Activated naive CD4-positive, alpha-beta T cell treated with anti-CD3 and anti-CD28 coated beads for 36 hours (primary cell): ENCODE measurements around the gene MALSU1. TPM values are rescaled to one million over a fixed set of nuclear protein-coding genes. Genes with fewer than 3 reads are reported as not detected.
A peak's percentile ranks its signal among the peaks of the same experiment; 100 is the strongest.

Source experiments
- CTCF ChIA-PET: fragments of 350-600 bp; sonication (Branson Sonifier 250); formaldehyde crosslinking; loops from one replicate; lab custom pipeline; 2021; ENCODE audit warnings: antibody characterized with exemption; lab: Charles Lee
- DNase-seq: peaks from one replicate; pipeline ENCODE4 v3.0.0-alpha.2; 2020
- H3K27ac Mint-ChIP-seq: one replicate; pipeline ENCODE4 v1.8.0; 2021; ENCODE audit warnings: mild to moderate bottlenecking, mixed read lengths
- H3K27me3 Mint-ChIP-seq: one replicate; pipeline ENCODE4 v1.8.0; 2021; ENCODE audit warnings: low read depth, mixed read lengths
- H3K36me3 Mint-ChIP-seq: one replicate; pipeline ENCODE4 v1.8.0; 2021; ENCODE audit warnings: low read depth, mixed read lengths
- H3K4me1 Mint-ChIP-seq: one replicate; pipeline ENCODE4 v1.8.0; 2021; ENCODE audit warnings: low read depth, mixed read lengths
- H3K4me3 Mint-ChIP-seq: one replicate; pipeline ENCODE4 v1.8.0; 2021; ENCODE audit warnings: mild to moderate bottlenecking, moderate library complexity, mixed read lengths
- H3K9me3 Mint-ChIP-seq: one replicate; pipeline ENCODE4 v1.8.0; 2021; ENCODE audit warnings: mixed read lengths
- intact Hi-C: fragments of 100-400 bp; cut with micrococcal nuclease; formaldehyde crosslinking; loops from one replicate; pipeline ENCODE4 v1.15.1; 2023
- total RNA-seq, 2 experiments: library from RNA; stranded (reverse); gene quantifications; one replicate each; pipeline ENCODE4 v1.2.3, GENCODE V29; 2021

The MALSU1 gene
- total RNA-seq, 2 experiments from 2014 or later, result 98.4 to 101 TPM

- H3K9me3 Mint-ChIP-seq, result no peaks in the 10 kb centered on the region
- no peak overlapping the region for H3K27ac Mint-ChIP-seq
- H3K36me3 Mint-ChIP-seq, result no peaks in the 10 kb centered on the region
- peaks cover 2% of the 10 kb centered on the region for H3K27me3 Mint-ChIP-seq
- H3K4me3 Mint-ChIP-seq, result no peak overlapping the region
- DNase-seq, result no peak
- H3K4me1 Mint-ChIP-seq, result peaks cover 7% of the 10 kb centered on the region
- CTCF ChIA-PET, result interaction anchor here (0.8 to 6.0 kb wide), 40 partner anchors 11 to 440 kb away, joined by 3 to 102 read pairs (median 6); partner anchors contain the start of gene GPNMB
- intact Hi-C loops, result loop anchor here (2.0 kb wide), 1 partner anchor 323 kb away; no protein-coding TSS in a partner anchor
These were observed 26.9 kb upstream of the MALSU1 start for GRCh38 chr7:23272275-23272674.

- CTCF ChIA-PET, result interaction anchor here (0.5 to 6.0 kb wide), 58 partner anchors 10 to 439 kb away, joined by 3 to 102 read pairs (median 5); partner anchors contain the start of gene GPNMB
- Mint-ChIP-seq H3K4me3 (peak overlapping the region; percentile 67), H3K4me1 (peaks cover 7% of the 10 kb centered on the region), H3K36me3 (no peaks in the 10 kb centered on the region), H3K27ac (no peak overlapping the region), H3K9me3 (no peaks in the 10 kb centered on the region), H3K27me3 (peaks cover 2% of the 10 kb centered on the region)
- intact Hi-C loops, result loop anchor here (1.0 to 2.0 kb wide), 11 partner anchors 26 to 439 kb away; partner anchors contain the start of gene MALSU1
- peak; percentile 97 for DNase-seq
These were observed 26.0 kb upstream of the MALSU1 start for GRCh38 chr7:23273141-23273599.

DNA sequence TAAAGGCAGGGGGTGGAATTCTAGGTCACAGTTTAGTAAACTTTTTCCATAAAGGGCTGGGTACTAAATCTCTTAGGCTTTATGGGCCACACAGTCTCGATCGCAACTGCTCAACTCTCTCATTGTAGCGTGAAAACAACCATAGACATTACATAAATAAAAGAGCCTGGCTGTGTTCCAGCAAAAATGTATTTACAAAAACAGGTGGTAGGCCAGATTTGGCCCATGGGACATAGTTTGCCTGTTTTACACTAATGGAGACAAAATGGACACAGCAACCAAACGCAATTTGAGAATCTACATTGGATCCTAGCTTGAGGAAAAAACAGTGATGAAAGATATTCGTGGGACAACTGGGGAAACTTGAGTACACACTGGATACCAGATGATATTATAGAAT is 23.2 kb upstream of the MALSU1 start:
- Mint-ChIP-seq H3K4me1 (peaks cover 7% of the 10 kb centered on the region), H3K9me3 (no peaks in the 10 kb centered on the region), H3K27me3 (peaks cover 2% of the 10 kb centered on the region), H3K36me3 (no peaks in the 10 kb centered on the region), H3K27ac (no peak overlapping the region), H3K4me3 (no peak overlapping the region)
- intact Hi-C loops, result loop anchor here (5.0 kb wide), 1 partner anchor 256 kb away; the partner anchor contains the start of gene TRA2A
- DNase-seq, result no peak
- CTCF ChIA-PET, result interaction anchor here (1.0 to 2.5 kb wide), 14 partner anchors 11 to 266 kb away, joined by 3 to 17 read pairs (median 5); no protein-coding TSS in a partner anchor

- H3K27me3 Mint-ChIP-seq, result peaks cover 2% of the 10 kb centered on the region
- no peak for DNase-seq
- peaks cover 7% of the 10 kb centered on the region for H3K4me1 Mint-ChIP-seq
- H3K9me3 Mint-ChIP-seq, result no peaks in the 10 kb centered on the region
- intact Hi-C loops, result loop anchor here (5.0 kb wide), 1 partner anchor 256 kb away; the partner anchor contains the start of gene TRA2A
- H3K27ac Mint-ChIP-seq, result no peak overlapping the region
- H3K36me3 Mint-ChIP-seq, result no peaks in the 10 kb centered on the region
- CTCF ChIA-PET, result interaction anchor here (0.7 to 2.5 kb wide), 22 partner anchors 7 to 434 kb away, joined by 3 to 17 read pairs (median 4); no protein-coding TSS in a partner anchor
- no peak overlapping the region for H3K4me3 Mint-ChIP-seq
These were observed 22.8 kb upstream of the MALSU1 start for GRCh38 chr7:23276376-23276775.

- Mint-ChIP-seq H3K9me3 (no peaks in the 10 kb centered on the region), H3K4me3 (no peak overlapping the region), H3K27me3 (peaks cover 2% of the 10 kb centered on the region), H3K4me1 (peaks cover 7% of the 10 kb centered on the region), H3K36me3 (no peaks in the 10 kb centered on the region), H3K27ac (no peak overlapping the region)
- DNase-seq, result no peak
- intact Hi-C loops, result loop anchor here (1.0 to 5.0 kb wide), 7 partner anchors 22 to 270 kb away; partner anchors contain the start of genes MALSU1 and TRA2A
- CTCF ChIA-PET, result interaction anchor here (0.7 to 2.5 kb wide), 24 partner anchors 8 to 434 kb away, joined by 3 to 17 read pairs (median 4); no protein-coding TSS in a partner anchor
These were observed 22.2 kb upstream of the MALSU1 start for GRCh38 chr7:23276947-23277346.

- no peaks in the 10 kb centered on the region for H3K36me3 Mint-ChIP-seq
- peaks cover 7% of the 10 kb centered on the region for H3K4me1 Mint-ChIP-seq
- intact Hi-C loops, result loop anchor here (1.0 to 5.0 kb wide), 7 partner anchors 22 to 270 kb away; partner anchors contain the start of genes MALSU1 and TRA2A
- no peaks in the 10 kb centered on the region for H3K9me3 Mint-ChIP-seq
- no peak overlapping the region for H3K4me3 Mint-ChIP-seq
- peak; percentile 41 for DNase-seq
- no peaks in the 10 kb centered on the region for H3K27me3 Mint-ChIP-seq
- H3K27ac Mint-ChIP-seq, result no peak overlapping the region
- CTCF ChIA-PET, result interaction anchor here (0.7 to 2.5 kb wide), 28 partner anchors 9 to 440 kb away, joined by 3 to 17 read pairs (median 5); no protein-coding TSS in a partner anchor
These were observed 21.7 kb upstream of the MALSU1 start for GRCh38 chr7:23277359-23277989.

DNA sequence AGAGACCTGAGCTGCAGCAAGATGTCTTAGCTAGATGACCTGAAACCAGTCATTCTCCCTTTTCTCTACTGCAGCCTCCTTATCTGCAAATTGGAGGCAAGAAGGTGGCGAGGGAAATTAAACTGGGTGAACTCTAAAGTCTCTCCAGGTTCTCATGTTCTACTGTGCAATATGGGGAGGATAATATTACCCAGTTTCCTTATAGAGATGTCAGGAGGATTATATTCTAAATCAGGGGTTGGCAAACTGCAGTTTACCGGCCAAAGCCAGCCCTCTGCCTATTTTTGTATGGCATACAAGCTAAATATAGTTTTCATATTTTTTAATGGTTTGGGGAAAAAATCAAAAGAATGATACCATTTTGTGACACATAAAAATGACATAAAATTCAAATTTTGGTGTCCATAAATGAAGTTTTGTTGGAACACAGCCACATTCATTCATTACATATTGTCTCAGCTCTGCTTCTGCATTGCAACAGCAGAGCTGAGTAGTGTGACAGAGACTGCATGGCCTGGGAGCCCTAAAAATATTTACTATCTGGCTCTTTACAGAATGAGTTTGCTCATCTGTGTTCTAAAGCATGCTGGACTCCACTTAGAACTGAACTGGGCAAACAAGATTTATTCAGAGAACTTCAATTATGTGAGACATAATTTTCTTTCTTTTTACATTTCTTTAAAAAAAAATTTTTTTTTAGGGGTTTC is 19.2 kb upstream of the MALSU1 start:
- intact Hi-C loops, result loop anchor here (5.0 kb wide), 1 partner anchor 252 kb away; the partner anchor contains the start of gene TRA2A
- no peak overlapping the region for H3K4me3 Mint-ChIP-seq
- peaks cover 2% of the 10 kb centered on the region for H3K4me1 Mint-ChIP-seq
- no peak for DNase-seq
- CTCF ChIA-PET, result interaction anchor here (0.8 to 1.4 kb wide), 6 partner anchors 15 to 268 kb away, joined by 3 to 7 read pairs (median 4); no protein-coding TSS in a partner anchor
- H3K27ac Mint-ChIP-seq, result no peak overlapping the region
- no peaks in the 10 kb centered on the region for H3K36me3 Mint-ChIP-seq
- no peaks in the 10 kb centered on the region for H3K9me3 Mint-ChIP-seq
- no peaks in the 10 kb centered on the region for H3K27me3 Mint-ChIP-seq

DNA sequence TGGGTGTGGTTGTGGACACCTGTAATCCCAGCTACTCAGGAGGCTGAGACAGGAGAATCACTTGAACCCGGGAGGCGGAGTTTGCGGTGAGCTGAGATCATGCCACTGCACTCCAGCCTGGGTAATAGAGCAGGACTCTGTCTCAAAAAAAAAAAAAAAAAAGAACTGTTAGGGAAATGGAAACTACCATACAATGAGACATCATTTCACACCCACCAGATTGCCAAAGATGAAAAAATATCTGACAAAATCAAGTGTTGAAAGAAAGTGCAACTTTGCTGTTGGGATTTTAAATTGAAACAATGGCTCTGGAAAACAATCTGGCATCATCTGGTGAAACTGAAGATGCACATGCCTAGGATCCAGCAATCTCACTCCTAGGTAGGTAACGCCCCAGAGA is 16.1 kb upstream of the MALSU1 start:
- Mint-ChIP-seq H3K27ac (no peak overlapping the region), H3K4me1 (peaks cover 8% of the 10 kb centered on the region), H3K4me3 (no peak overlapping the region), H3K27me3 (no peaks in the 10 kb centered on the region), H3K9me3 (no peaks in the 10 kb centered on the region), H3K36me3 (no peaks in the 10 kb centered on the region)
- CTCF ChIA-PET, result interaction anchor here (5.3 kb wide), 1 partner anchor 11 kb away, joined by 42 read pairs; no protein-coding TSS in a partner anchor
- intact Hi-C loops, result no loop called here
- no peak for DNase-seq

DNA sequence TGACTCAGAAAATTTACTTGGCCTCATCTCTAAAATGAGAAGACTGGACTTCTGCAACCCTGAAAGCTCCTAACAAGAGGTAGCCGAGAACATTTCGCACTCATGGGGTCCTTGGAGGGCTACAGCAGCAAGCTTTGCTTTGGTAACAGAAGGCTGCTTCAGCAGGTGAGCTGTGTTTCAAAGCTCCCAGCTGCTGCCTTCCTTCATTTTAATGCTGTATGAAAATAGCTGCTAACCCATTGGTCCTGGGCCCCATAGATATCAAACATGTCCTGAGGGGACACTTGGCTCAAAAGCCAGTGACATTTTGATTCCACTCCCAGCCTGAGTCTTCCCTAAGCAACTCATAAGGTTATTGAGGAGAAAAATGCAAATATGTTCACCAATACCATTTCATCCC is 14.3 kb upstream of the MALSU1 start:
- Mint-ChIP-seq H3K27ac (no peak overlapping the region), H3K4me3 (no peak overlapping the region), H3K9me3 (no peaks in the 10 kb centered on the region), H3K27me3 (no peaks in the 10 kb centered on the region), H3K4me1 (peaks cover 12% of the 10 kb centered on the region), H3K36me3 (no peaks in the 10 kb centered on the region)
- CTCF ChIA-PET, result interaction anchor here (5.3 kb wide), 1 partner anchor 13 kb away, joined by 42 read pairs; no protein-coding TSS in a partner anchor
- no peak for DNase-seq
- intact Hi-C loops, result no loop called here

- Mint-ChIP-seq H3K36me3 (no peaks in the 10 kb centered on the region), H3K9me3 (no peaks in the 10 kb centered on the region), H3K4me1 (peaks cover 20% of the 10 kb centered on the region), H3K4me3 (no peak overlapping the region), H3K27ac (no peak overlapping the region), H3K27me3 (no peaks in the 10 kb centered on the region)
- intact Hi-C loops, result no loop called here
- CTCF ChIA-PET, result interaction anchor here (0.6 to 5.3 kb wide), 3 partner anchors 14 to 217 kb away, joined by 3 to 42 read pairs (median 4); no protein-coding TSS in a partner anchor
- no peak for DNase-seq
These were observed 13.2 kb upstream of the MALSU1 start for GRCh38 chr7:23285657-23286646.

- peak; percentile 17 for DNase-seq
- intact Hi-C loops, result no loop called here
- Mint-ChIP-seq H3K4me3 (no peak overlapping the region), H3K4me1 (peaks cover 20% of the 10 kb centered on the region), H3K27me3 (no peaks in the 10 kb centered on the region), H3K36me3 (no peaks in the 10 kb centered on the region), H3K9me3 (no peaks in the 10 kb centered on the region), H3K27ac (peak overlapping the region; percentile 50)
- CTCF ChIA-PET, result interaction anchor here (0.9 kb wide), 1 partner anchor 15 kb away, joined by 3 read pairs; no protein-coding TSS in a partner anchor
These were observed 11.5 kb upstream of the MALSU1 start for GRCh38 chr7:23287612-23288011.
